ENCODE measurements around the gene ZNF804B.

DNA sequence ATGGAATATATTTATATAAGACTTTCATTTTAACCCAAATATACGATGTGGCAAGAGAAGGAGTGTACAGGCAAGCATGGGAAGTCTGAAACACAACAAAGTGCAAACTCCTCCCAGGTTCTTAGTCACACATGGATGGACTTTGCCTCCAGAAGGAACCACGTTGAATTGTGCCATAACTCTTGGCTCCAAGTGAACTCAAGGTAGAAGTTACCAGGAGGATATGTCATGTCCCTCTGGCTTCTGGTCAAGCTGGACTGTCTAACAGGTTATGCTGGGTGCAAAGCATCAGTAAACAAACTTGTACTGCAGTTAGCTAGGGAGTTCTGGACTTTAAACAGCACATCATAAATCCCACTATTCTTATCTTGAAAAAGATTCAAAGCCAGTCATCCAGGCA lies 364.4 kb downstream of the ZNF804B start:
- no peak for TF ChIP-seq CTCF (IDR thresholded peaks at IDR 0.05)
- TF ChIP-seq EZH2phosphoT487 (IDR thresholded peaks at IDR 0.05): no peak

All from neural progenitor cell (in vitro differentiated cells).